K562 (cell line): ENCODE measurements around the gene RCSD1.

Experiments
- BHLHE40 ChIP-seq: IDR thresholded peaks from 2 replicates; pipeline ENCODE4 v1.6.1; 2011; ENCODE audit warnings: low read length, improper control_type of control experiment
- CTCF ChIP-seq, 3 experiments: IDR thresholded peaks in 2 of 3; conservative IDR thresholded peaks in 1 of 3; 2 replicates each; pipeline ENCODE4 v1.5.1; 2011 to 2012; ENCODE audit warnings: low read length in 3 of 3, mild to moderate bottlenecking in 3 of 3, control low read depth in 2 of 3, improper control_type of control experiment in 1 of 3, inconsistent platforms in 1 of 3, low read depth in 1 of 3, mixed read lengths in 1 of 3, moderate library complexity in 1 of 3; ENCODE audit not compliant: insufficient read depth in 2 of 3
- EP300 ChIP-seq: IDR thresholded peaks from 2 replicates; pipeline ENCODE4 v1.6.1; 2012; ENCODE audit warnings: low read length, improper control_type of control experiment
- FOXP1 ChIP-seq: sonication (generic); formaldehyde crosslinking; IDR thresholded peaks from 2 replicates; pipeline ENCODE4 v1.8.0; 2022; ENCODE audit warnings: mild to moderate bottlenecking, missing genetic modification reagents
- MTF1 ChIP-seq: fragments of 250-450 bp; sonication (Bioruptor Pico); IDR thresholded peaks from 2 replicates; pipeline ENCODE4 v1.9.0; 2021; ENCODE audit warnings: moderate library complexity, mild to moderate bottlenecking, inconsistent platforms, borderline replicate concordance
- PBX2 ChIP-seq, 2 experiments: IDR thresholded peaks in 1 of 2; conservative IDR thresholded peaks in 1 of 2; 2 replicates each; pipeline ENCODE4 v1.6.1; 2016; ENCODE audit warnings: low read depth in 2 of 2, mild to moderate bottlenecking in 1 of 2, missing compliant biosample characterization in 1 of 2, missing genetic modification characterization in 1 of 2, moderate library complexity in 1 of 2
- RAD21 ChIP-seq, 2 experiments: fragments of 250-450 bp in 1 of 2; fragments of 450-650 bp in 1 of 2; sonication (Bioruptor Pico) in 1 of 2; formaldehyde crosslinking in 1 of 2; IDR thresholded peaks in 1 of 2; conservative IDR thresholded peaks in 1 of 2; 2 replicates each; pipeline versions ENCODE4 v1.4.0 to v1.8.0; 2020 to 2022; ENCODE audit warnings: mild to moderate bottlenecking in 2 of 2, moderate library complexity in 1 of 2
- SMARCC2 ChIP-seq: fragments of 450-650 bp; IDR thresholded peaks from 2 replicates; pipeline ENCODE4 v1.6.1; 2017; ENCODE audit warnings: antibody characterized with exemption, moderate library complexity, mild to moderate bottlenecking, low read depth
- TBL1XR1 ChIP-seq, 2 experiments: IDR thresholded peaks; 2 replicates each; pipeline ENCODE4 v1.6.1; 2012; ENCODE audit warnings: improper control_type of control experiment in 2 of 2, low read length in 2 of 2, mild to moderate bottlenecking in 1 of 2
- TCF7L2 ChIP-seq: fragments of 150-350 bp; IDR thresholded peaks from 2 replicates; pipeline ENCODE4 v1.6.1; 2016; ENCODE audit warnings: low read depth, mild to moderate bottlenecking, low read length, moderate library complexity
- ZFP36 ChIP-seq: fragments of 150-350 bp; IDR thresholded peaks from 2 replicates; pipeline ENCODE4 v1.6.1; 2018; ENCODE audit warnings: low read length, low read depth; ENCODE audit not compliant: partially characterized antibody
- TF ChIP-seq, protein P1 (sequence below): fragments of 450-650 bp; IDR thresholded peaks from 2 replicates; pipeline ENCODE4 v1.6.1; 2016; ENCODE audit warnings: mild to moderate bottlenecking, moderate library complexity

DNA sequence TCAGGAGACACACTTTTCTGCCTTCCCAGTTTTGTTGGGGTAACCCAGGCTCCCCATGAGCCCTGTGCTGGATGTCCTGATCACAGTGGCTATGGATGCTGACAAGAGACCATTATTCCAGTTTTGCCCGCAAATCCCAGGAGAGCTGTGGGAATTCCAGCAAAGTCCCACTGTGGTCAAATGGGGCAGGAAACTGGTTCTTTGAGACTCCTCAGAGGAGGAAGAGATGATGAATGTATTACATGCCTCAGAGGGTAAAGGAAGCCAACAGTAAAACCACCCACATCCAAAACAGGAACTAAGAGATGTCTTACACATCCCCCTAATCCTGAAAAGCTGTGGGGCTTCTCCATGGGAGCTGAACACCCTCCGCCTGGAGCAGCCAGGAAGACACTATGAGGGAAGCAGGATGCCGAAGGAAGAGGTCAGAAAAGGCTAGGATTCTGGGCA, 78.9 kb downstream of the RCSD1 start:
- TF ChIP-seq BHLHE40 (no peak), CTCF (IDR thresholded peaks at IDR 0.05 in 2 of 3, conservative IDR thresholded peaks at IDR 0.05 in 1 of 3; ENCODE audit: insufficient read depth in 2 of 3, low read depth in 1 of 3, low read length in 3 of 3) (no peak), EP300 (no peak), FOXP1 (CRISPR knock-in tag) (no peak), MTF1 (CRISPR knock-in tag) (no peak), ZFP36 (no peak), RAD21 (CRISPR knock-in tag; conservative IDR thresholded peaks at IDR 0.05 in 1 of 2, IDR thresholded peaks at IDR 0.05 in 1 of 2) (no peak), TBL1XR1 (IDR thresholded peaks at IDR 0.05; ENCODE audit: low read length in 2 of 2) (no peak), TCF7L2 (no peak), PBX2 (CRISPR knock-in tag; IDR thresholded peaks at IDR 0.05; ENCODE audit: low read depth) (no peak), PBX2 (tag; conservative IDR thresholded peaks at IDR 0.05; ENCODE audit: low read depth) (no peak), SMARCC2 (no peak)
- TF ChIP-seq, protein P1, sequence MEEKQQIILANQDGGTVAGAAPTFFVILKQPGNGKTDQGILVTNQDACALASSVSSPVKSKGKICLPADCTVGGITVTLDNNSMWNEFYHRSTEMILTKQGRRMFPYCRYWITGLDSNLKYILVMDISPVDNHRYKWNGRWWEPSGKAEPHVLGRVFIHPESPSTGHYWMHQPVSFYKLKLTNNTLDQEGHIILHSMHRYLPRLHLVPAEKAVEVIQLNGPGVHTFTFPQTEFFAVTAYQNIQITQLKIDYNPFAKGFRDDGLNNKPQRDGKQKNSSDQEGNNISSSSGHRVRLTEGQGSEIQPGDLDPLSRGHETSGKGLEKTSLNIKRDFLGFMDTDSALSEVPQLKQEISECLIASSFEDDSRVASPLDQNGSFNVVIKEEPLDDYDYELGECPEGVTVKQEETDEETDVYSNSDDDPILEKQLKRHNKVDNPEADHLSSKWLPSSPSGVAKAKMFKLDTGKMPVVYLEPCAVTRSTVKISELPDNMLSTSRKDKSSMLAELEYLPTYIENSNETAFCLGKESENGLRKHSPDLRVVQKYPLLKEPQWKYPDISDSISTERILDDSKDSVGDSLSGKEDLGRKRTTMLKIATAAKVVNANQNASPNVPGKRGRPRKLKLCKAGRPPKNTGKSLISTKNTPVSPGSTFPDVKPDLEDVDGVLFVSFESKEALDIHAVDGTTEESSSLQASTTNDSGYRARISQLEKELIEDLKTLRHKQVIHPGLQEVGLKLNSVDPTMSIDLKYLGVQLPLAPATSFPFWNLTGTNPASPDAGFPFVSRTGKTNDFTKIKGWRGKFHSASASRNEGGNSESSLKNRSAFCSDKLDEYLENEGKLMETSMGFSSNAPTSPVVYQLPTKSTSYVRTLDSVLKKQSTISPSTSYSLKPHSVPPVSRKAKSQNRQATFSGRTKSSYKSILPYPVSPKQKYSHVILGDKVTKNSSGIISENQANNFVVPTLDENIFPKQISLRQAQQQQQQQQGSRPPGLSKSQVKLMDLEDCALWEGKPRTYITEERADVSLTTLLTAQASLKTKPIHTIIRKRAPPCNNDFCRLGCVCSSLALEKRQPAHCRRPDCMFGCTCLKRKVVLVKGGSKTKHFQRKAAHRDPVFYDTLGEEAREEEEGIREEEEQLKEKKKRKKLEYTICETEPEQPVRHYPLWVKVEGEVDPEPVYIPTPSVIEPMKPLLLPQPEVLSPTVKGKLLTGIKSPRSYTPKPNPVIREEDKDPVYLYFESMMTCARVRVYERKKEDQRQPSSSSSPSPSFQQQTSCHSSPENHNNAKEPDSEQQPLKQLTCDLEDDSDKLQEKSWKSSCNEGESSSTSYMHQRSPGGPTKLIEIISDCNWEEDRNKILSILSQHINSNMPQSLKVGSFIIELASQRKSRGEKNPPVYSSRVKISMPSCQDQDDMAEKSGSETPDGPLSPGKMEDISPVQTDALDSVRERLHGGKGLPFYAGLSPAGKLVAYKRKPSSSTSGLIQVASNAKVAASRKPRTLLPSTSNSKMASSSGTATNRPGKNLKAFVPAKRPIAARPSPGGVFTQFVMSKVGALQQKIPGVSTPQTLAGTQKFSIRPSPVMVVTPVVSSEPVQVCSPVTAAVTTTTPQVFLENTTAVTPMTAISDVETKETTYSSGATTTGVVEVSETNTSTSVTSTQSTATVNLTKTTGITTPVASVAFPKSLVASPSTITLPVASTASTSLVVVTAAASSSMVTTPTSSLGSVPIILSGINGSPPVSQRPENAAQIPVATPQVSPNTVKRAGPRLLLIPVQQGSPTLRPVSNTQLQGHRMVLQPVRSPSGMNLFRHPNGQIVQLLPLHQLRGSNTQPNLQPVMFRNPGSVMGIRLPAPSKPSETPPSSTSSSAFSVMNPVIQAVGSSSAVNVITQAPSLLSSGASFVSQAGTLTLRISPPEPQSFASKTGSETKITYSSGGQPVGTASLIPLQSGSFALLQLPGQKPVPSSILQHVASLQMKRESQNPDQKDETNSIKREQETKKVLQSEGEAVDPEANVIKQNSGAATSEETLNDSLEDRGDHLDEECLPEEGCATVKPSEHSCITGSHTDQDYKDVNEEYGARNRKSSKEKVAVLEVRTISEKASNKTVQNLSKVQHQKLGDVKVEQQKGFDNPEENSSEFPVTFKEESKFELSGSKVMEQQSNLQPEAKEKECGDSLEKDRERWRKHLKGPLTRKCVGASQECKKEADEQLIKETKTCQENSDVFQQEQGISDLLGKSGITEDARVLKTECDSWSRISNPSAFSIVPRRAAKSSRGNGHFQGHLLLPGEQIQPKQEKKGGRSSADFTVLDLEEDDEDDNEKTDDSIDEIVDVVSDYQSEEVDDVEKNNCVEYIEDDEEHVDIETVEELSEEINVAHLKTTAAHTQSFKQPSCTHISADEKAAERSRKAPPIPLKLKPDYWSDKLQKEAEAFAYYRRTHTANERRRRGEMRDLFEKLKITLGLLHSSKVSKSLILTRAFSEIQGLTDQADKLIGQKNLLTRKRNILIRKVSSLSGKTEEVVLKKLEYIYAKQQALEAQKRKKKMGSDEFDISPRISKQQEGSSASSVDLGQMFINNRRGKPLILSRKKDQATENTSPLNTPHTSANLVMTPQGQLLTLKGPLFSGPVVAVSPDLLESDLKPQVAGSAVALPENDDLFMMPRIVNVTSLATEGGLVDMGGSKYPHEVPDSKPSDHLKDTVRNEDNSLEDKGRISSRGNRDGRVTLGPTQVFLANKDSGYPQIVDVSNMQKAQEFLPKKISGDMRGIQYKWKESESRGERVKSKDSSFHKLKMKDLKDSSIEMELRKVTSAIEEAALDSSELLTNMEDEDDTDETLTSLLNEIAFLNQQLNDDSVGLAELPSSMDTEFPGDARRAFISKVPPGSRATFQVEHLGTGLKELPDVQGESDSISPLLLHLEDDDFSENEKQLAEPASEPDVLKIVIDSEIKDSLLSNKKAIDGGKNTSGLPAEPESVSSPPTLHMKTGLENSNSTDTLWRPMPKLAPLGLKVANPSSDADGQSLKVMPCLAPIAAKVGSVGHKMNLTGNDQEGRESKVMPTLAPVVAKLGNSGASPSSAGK: no peak
